Bronchial epithelial cell (primary cell): ENCODE measurements around the gene UNC5B. TPM values are rescaled to one million over a fixed set of nuclear protein-coding genes. Genes with fewer than 3 reads are reported as not detected.

Source experiments
- DNase-seq: peaks from one replicate; pipeline ENCODE4 v3.0.0-alpha.2; 2010; ENCODE audit warnings: low read depth
- FAIRE-seq: peaks from 2 replicates; lab custom pipeline; 2011; peaks lifted over from hg19 to GRCh38; lab: Jason Lieb, UNC
- H3K27me3 ChIP-seq: 2 replicates; pipeline ENCODE4 v1.5.1; 2011; ENCODE audit warnings: low read length; ENCODE audit not compliant: control insufficient read depth, insufficient read depth
- H3K36me3 ChIP-seq: 2 replicates; pipeline ENCODE4 v1.5.1; 2011; ENCODE audit warnings: low read length; ENCODE audit not compliant: control insufficient read depth, insufficient read depth
- H3K4me3 ChIP-seq: 2 replicates; pipeline ENCODE4 v1.5.1; 2011; ENCODE audit warnings: mild to moderate bottlenecking, low read depth, low read length, control low read depth
- total RNA-seq: library from RNA; depleted of rRNA; stranded (reverse); fragments of >200 nt; gene quantifications from 2 replicates; pipeline ENCODE4 v1.2.1, GENCODE V29; 2014
- TF ChIP-seq, protein P1 (sequence below): IDR thresholded peaks from 2 replicates; pipeline ENCODE4 v1.5.1; 2011; ENCODE audit warnings: mild to moderate bottlenecking, moderate library complexity, low read length, control low read depth, inconsistent platforms; ENCODE audit not compliant: insufficient read depth, severe bottlenecking

UNC5B gene
- total RNA-seq, 1 donor from 2014 or later: 36.6 TPM

DNA sequence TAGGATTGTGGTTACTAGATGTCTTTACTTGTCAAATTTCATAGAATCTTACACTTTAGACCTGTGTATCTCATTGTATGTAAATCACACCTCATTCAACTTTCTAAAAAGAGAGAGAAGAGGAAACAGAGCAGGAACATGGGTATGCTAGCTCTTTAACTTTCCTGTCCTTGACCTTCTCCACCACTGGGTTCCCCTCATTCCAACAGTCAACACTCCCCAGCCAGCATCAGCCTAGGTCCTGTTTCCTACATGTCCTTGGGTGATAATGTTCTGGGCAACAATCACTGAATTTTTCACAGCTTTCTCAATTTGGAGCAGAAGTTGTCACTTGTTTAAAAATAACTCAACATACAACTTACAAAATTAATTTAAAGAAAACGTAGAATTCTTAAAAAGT, 9.2 kb upstream of the UNC5B start:
- no peaks in the 10 kb centered on the region for H3K27me3 ChIP-seq
- no peak overlapping the region for H3K4me3 ChIP-seq
- FAIRE-seq: no peak
- H3K36me3 ChIP-seq: no peaks in the 10 kb centered on the region
- no peak for DNase-seq
- TF ChIP-seq, protein P1, sequence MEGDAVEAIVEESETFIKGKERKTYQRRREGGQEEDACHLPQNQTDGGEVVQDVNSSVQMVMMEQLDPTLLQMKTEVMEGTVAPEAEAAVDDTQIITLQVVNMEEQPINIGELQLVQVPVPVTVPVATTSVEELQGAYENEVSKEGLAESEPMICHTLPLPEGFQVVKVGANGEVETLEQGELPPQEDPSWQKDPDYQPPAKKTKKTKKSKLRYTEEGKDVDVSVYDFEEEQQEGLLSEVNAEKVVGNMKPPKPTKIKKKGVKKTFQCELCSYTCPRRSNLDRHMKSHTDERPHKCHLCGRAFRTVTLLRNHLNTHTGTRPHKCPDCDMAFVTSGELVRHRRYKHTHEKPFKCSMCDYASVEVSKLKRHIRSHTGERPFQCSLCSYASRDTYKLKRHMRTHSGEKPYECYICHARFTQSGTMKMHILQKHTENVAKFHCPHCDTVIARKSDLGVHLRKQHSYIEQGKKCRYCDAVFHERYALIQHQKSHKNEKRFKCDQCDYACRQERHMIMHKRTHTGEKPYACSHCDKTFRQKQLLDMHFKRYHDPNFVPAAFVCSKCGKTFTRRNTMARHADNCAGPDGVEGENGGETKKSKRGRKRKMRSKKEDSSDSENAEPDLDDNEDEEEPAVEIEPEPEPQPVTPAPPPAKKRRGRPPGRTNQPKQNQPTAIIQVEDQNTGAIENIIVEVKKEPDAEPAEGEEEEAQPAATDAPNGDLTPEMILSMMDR: no peak

DNA sequence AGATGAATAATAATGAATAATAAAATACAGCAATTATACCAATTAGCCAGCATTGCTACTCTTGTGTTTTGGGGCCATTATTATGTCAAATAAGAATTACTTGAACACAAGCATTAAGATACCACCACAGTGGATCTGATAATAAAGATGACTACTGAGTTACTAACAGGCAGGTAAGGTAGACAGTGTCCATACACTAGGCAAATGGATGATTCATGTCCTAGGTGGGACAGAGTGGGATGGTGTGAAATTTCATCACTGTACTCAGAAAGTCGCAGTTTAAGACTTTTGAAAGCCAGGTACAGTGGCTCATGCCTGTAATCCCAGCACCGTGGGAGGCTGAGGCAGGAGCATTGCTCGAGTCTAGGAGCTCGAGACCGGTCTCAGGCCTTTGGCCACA, 8.7 kb upstream of the UNC5B start:
- TF ChIP-seq, protein P1: no peak
- DNase-seq (peak; percentile 71), FAIRE-seq (peak; percentile 84)
- Histone ChIP-seq H3K36me3 (no peaks in the 10 kb centered on the region), H3K4me3 (no peak overlapping the region), H3K27me3 (no peaks in the 10 kb centered on the region)

DNA sequence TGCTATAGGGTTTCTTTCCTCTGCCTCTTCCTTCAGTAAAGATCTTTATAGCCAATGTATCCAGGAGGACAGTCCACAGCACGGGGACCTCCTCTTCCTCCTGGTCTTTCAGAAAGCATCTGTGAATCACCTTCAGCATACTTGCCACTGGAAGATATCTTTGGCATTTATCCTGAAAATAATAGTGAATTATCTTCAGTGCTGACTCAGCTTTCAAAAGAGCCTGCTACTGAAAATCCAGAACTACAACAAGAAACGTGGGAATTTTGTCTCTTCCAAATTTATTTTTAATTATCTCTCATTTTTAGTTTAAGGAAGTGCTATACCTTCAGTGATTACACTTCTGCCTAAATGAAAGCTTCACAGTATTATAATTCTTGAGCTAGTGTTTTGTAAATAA, 7.6 kb upstream of the UNC5B start:
- TF ChIP-seq, protein P1: no peak
- Histone ChIP-seq H3K4me3 (no peak overlapping the region), H3K36me3 (no peaks in the 10 kb centered on the region), H3K27me3 (peaks cover 4% of the 10 kb centered on the region)
- no peak for FAIRE-seq
- peak; percentile 7 for DNase-seq

DNA sequence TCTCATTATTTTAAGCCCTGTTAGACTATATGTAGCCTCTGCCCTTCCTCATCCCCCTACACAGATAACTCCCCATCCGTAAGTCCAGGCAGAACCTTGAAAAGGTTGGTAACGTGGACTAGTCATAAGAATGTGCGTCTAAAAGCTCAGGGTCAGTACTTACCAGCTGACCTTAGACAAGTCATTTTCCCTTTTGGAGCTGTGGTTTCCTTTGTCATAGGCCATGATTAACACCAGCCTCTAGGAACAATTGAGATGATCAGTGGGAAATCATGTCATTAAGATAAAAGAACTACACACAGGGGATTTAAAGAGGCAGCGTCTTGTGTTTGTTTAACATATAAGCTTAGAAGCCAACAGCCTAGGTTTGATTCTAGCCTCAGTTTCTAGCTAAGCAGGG, 6.9 kb upstream of the UNC5B start:
- peak; percentile 27 for DNase-seq
- TF ChIP-seq, protein P1: no peak
- Histone ChIP-seq H3K36me3 (no peaks in the 10 kb centered on the region), H3K27me3 (peaks cover 11% of the 10 kb centered on the region), H3K4me3 (no peak overlapping the region)
- no peak for FAIRE-seq

DNA sequence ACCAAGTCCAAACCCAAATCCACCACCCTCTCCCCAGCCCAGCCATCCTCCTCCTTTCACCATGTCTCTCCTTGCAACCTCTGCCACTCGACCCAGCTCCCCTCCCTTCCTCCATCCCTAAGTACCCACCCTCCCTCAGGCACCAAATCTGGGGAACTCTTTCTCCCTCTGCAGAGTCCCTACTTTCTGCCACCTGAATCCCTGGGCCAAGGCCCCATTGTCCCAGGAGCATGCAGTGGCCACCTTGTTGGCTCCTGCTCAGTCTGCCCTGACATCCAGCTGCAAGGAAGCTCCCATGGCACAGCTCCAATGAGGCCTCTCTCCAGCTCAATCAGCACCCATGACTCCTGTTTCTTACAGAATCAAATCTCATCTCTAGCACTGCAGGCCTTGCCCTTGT, 5.5 kb upstream of the UNC5B start:
- DNase-seq (no peak), FAIRE-seq (no peak)
- TF ChIP-seq, protein P1: no peak
- H3K4me3 ChIP-seq: no peak overlapping the region
- peaks cover 21% of the 10 kb centered on the region for H3K27me3 ChIP-seq
- no peaks in the 10 kb centered on the region for H3K36me3 ChIP-seq

DNA sequence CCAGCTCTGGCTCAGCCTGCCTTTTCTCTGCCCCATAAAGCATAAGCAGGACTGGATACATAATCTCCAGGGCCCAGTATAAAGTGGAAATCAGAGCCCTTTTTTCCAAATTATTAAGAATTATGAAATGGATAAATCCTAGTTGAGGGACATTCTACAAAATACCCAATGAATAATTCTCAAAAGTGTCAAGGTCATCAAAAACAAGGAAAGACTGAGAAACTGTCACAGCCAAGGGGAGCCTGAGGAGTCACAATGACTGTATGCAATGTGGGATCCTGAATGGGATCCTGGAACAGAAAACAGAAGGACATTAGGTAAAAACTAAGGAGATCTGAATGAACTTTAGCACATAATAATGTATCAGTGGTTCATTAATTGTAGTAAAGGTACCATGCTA, 4.8 kb upstream of the UNC5B start:
- FAIRE-seq: no peak
- Histone ChIP-seq H3K36me3 (no peaks in the 10 kb centered on the region), H3K27me3 (peaks cover 21% of the 10 kb centered on the region), H3K4me3 (no peak overlapping the region)
- no peak for DNase-seq
- TF ChIP-seq, protein P1: no peak
